HK-2 (cell line): ENCODE data around the gene TRIM9.
"Not testable (repeated sequence)": the region's sequence is repeated elsewhere in the genome, so short reads cannot be mapped to it uniquely, and the experiment has no call there.

Experiments
- DNase-seq: peaks from one replicate; pipeline ENCODE4 v3.0.0-alpha.2; 2018; ENCODE audit not compliant: unreplicated experiment

Gene TRIM9

GRCh38 chr14:51004801-51005526 is 89.9 kb downstream of the TRIM9 start:
- DNase-seq = peak; percentile 18

- no peak for DNase-seq
These were observed 90.5 kb downstream of the TRIM9 start for GRCh38 chr14:51004352-51004800.

- no peak for DNase-seq
These were observed 92.4 kb downstream of the TRIM9 start for GRCh38 chr14:51002406-51002999.

GRCh38 chr14:51000566-51000965 is 94.3 kb downstream of the TRIM9 start:
- no peak for DNase-seq

- no peak for DNase-seq
These were observed 95.2 kb downstream of the TRIM9 start for GRCh38 chr14:50999726-51000125.

GRCh38 chr14:50998612-50999011 is 96.3 kb downstream of the TRIM9 start:
- DNase-seq = no peak

- DNase-seq = no peak
These were observed 97.2 kb downstream of the TRIM9 start for GRCh38 chr14:50997712-50998111.

GRCh38 chr14:50994158-50994557 is 100.7 kb downstream of the TRIM9 start:
- DNase-seq = not testable (repeated sequence)

- DNase-seq = no peak
These were observed 109.0 kb downstream of the TRIM9 start for GRCh38 chr14:50985859-50986331.

GRCh38 chr14:50985124-50985858 is 109.6 kb downstream of the TRIM9 start:
- DNase-seq = no peak

- no peak for DNase-seq
These were observed 110.7 kb downstream of the TRIM9 start for GRCh38 chr14:50984036-50984710.

GRCh38 chr14:50979941-50980850 is 114.7 kb downstream of the TRIM9 start:
- DNase-seq = no peak

GRCh38 chr14:50978888-50979287 is 116.0 kb downstream of the TRIM9 start:
- no peak for DNase-seq

- no peak for DNase-seq
These were observed 116.4 kb downstream of the TRIM9 start for GRCh38 chr14:50978529-50978871.

GRCh38 chr14:50977863-50978528 is 116.9 kb downstream of the TRIM9 start:
- DNase-seq = no peak

- no peak for DNase-seq
These were observed 120.8 kb downstream of the TRIM9 start for GRCh38 chr14:50974118-50974517.

- no peak for DNase-seq
These were observed 122.2 kb downstream of the TRIM9 start for GRCh38 chr14:50972734-50973133.

GRCh38 chr14:50970886-50971781 is 123.8 kb downstream of the TRIM9 start:
- no peak for DNase-seq

- no peak for DNase-seq
These were observed 127.1 kb downstream of the TRIM9 start for GRCh38 chr14:50967790-50968189.

- DNase-seq = no peak
These were observed 127.8 kb downstream of the TRIM9 start for GRCh38 chr14:50967103-50967502.
